H9 (cell line): Measurements from ENCODE around the gene DUOX2. TPM values are rescaled to one million over a fixed set of nuclear protein-coding genes. Genes with fewer than 3 reads are reported as not detected.
A peak's percentile ranks its signal among the peaks of the same experiment; 100 is the strongest.

ENCODE experiments used
- DNase-seq: peaks from one replicate; pipeline ENCODE4 v3.0.0-alpha.2; 2017
- H2AFZ ChIP-seq: one replicate; pipeline ENCODE4 v1.6.1; 2013; ENCODE audit warnings: mild to moderate bottlenecking, low read length, control low read depth, moderate library complexity
- H2AK5ac ChIP-seq: 2 replicates; pipeline ENCODE4 v1.6.1; 2013; ENCODE audit warnings: low read length, control low read depth, mixed read lengths; ENCODE audit not compliant: insufficient read length
- H2BK120ac ChIP-seq: one replicate; pipeline ENCODE4 v1.6.1; 2013; ENCODE audit warnings: low read depth, mild to moderate bottlenecking, low read length, control low read depth, inconsistent platforms; ENCODE audit not compliant: poor library complexity, severe bottlenecking
- H2BK12ac ChIP-seq: 2 replicates; pipeline ENCODE4 v1.6.1; 2013; ENCODE audit warnings: low read length, control low read depth, mixed read lengths, low read depth; ENCODE audit not compliant: insufficient read length
- H2BK15ac ChIP-seq: 2 replicates; pipeline ENCODE4 v1.6.1; 2013; ENCODE audit warnings: low read depth, low read length, control low read depth
- H2BK20ac ChIP-seq: one replicate; pipeline ENCODE4 v1.6.1; 2013; ENCODE audit warnings: low read depth, mild to moderate bottlenecking, low read length, control low read depth, inconsistent platforms; ENCODE audit not compliant: poor library complexity, severe bottlenecking
- H2BK5ac ChIP-seq: 2 replicates; pipeline ENCODE4 v1.6.1; 2013; ENCODE audit warnings: low read length, control low read depth, mixed read lengths; ENCODE audit not compliant: insufficient read length
- H3K14ac ChIP-seq: 2 replicates; pipeline ENCODE4 v1.6.1; 2013; ENCODE audit warnings: low read length, control low read depth; ENCODE audit not compliant: insufficient read depth
- H3K18ac ChIP-seq: 2 replicates; pipeline ENCODE4 v1.6.1; 2013; ENCODE audit warnings: low read depth, mild to moderate bottlenecking, mixed read lengths, low read length, control low read depth; ENCODE audit not compliant: insufficient read length
- H3K23ac ChIP-seq: 2 replicates; pipeline ENCODE4 v1.6.1; 2013; ENCODE audit warnings: low read length, control low read depth, mixed read lengths, low read depth; ENCODE audit not compliant: insufficient read length
- H3K23me2 ChIP-seq: 2 replicates; pipeline ENCODE4 v1.6.1; 2013; ENCODE audit warnings: low read depth, mild to moderate bottlenecking, mixed read lengths, low read length, control low read depth; ENCODE audit not compliant: insufficient read length, poor library complexity, severe bottlenecking
- H3K27ac ChIP-seq: 2 replicates; pipeline ENCODE4 v1.5.1; 2013; ENCODE audit warnings: low read length, control low read depth, mixed read lengths, low read depth; ENCODE audit not compliant: insufficient read length
- H3K27me3 ChIP-seq: 2 replicates; pipeline ENCODE4 v1.6.1; 2013; ENCODE audit warnings: low read length, control low read depth, inconsistent platforms; ENCODE audit not compliant: insufficient read depth
- H3K4ac ChIP-seq: 2 replicates; pipeline ENCODE4 v1.6.1; 2013; ENCODE audit warnings: low read depth, mild to moderate bottlenecking, control low read depth, inconsistent platforms, low read length, moderate library complexity
- H3K4me1 ChIP-seq: 2 replicates; pipeline ENCODE4 v1.6.1; 2013; ENCODE audit warnings: low read length, control low read depth, inconsistent platforms; ENCODE audit not compliant: insufficient read depth
- H3K4me2 ChIP-seq: 2 replicates; pipeline ENCODE4 v1.6.1; 2013; ENCODE audit warnings: low read length, control low read depth, mixed read lengths; ENCODE audit not compliant: insufficient read length, insufficient read depth
- H3K56ac ChIP-seq: 2 replicates; pipeline ENCODE4 v1.6.1; 2013; ENCODE audit warnings: low read depth, mild to moderate bottlenecking, mixed read lengths, low read length, control low read depth; ENCODE audit not compliant: insufficient read length
- H3K79me1 ChIP-seq: 2 replicates; pipeline ENCODE4 v1.6.1; 2013; ENCODE audit warnings: low read depth, mild to moderate bottlenecking, moderate library complexity, low read length, control low read depth, inconsistent platforms; ENCODE audit not compliant: insufficient read depth, poor library complexity, severe bottlenecking
- H3K79me2 ChIP-seq: 2 replicates; pipeline ENCODE4 v1.6.1; 2013; ENCODE audit warnings: low read length, control low read depth, inconsistent platforms; ENCODE audit not compliant: insufficient read depth
- H3K9ac ChIP-seq: 2 replicates; pipeline ENCODE4 v1.6.1; 2013; ENCODE audit warnings: low read length, control low read depth, mixed read lengths; ENCODE audit not compliant: insufficient read length; ENCODE audit errors: extremely low read depth
- H3K9me3 ChIP-seq: one replicate; pipeline ENCODE4 v1.6.1; 2013; ENCODE audit warnings: low read depth, low read length, inconsistent platforms; ENCODE audit not compliant: control insufficient read depth
- H3T11ph ChIP-seq: one replicate; pipeline ENCODE4 v1.6.1; 2013; ENCODE audit warnings: mild to moderate bottlenecking, low read length, control low read depth, inconsistent platforms
- H4K20me1 ChIP-seq: one replicate; pipeline ENCODE4 v1.6.1; 2013; ENCODE audit not compliant: control insufficient read depth, insufficient read length, insufficient read depth
- H4K5ac ChIP-seq: 2 replicates; pipeline ENCODE4 v1.6.1; 2013; ENCODE audit warnings: low read depth, mild to moderate bottlenecking, mixed read lengths, low read length, control low read depth; ENCODE audit not compliant: insufficient read length
- H4K8ac ChIP-seq: replicated peaks from 2 replicates; pipeline ENCODE4 v1.6.1; 2013; ENCODE audit warnings: low read length, control low read depth, mixed read lengths, low read depth; ENCODE audit not compliant: insufficient read length
- H4K91ac ChIP-seq: 2 replicates; pipeline ENCODE4 v1.6.1; 2013; ENCODE audit warnings: low read depth, mild to moderate bottlenecking, moderate library complexity, mixed read lengths, low read length, control low read depth; ENCODE audit not compliant: insufficient read length
- H3K27ac Mint-ChIP-seq, 3 experiments: 2 replicates in 2 of 3; 3 replicates in 1 of 3; pipeline ENCODE4 v1.8.0; 2020 to 2021; ENCODE audit warnings: mixed read lengths in 3 of 3, mild to moderate bottlenecking in 1 of 3, moderate library complexity in 1 of 3
- H3K27me3 Mint-ChIP-seq: 2 replicates; pipeline ENCODE4 v1.8.0; 2021; ENCODE audit warnings: low read depth, mild to moderate bottlenecking, moderate library complexity, mixed read lengths
- H3K36me3 Mint-ChIP-seq, 3 experiments: 2 replicates in 2 of 3; 3 replicates in 1 of 3; pipeline ENCODE4 v1.8.0; 2020 to 2021; ENCODE audit warnings: low read depth in 3 of 3, mixed read lengths in 3 of 3; ENCODE audit not compliant: insufficient read depth in 1 of 3
- H3K4me1 Mint-ChIP-seq, 2 experiments: 2 replicates each; pipeline ENCODE4 v1.8.0; 2020; ENCODE audit warnings: mixed read lengths in 2 of 2
- H3K4me3 Mint-ChIP-seq, 2 experiments: 2 replicates in 1 of 2; 3 replicates in 1 of 2; pipeline ENCODE4 v1.8.0; 2020 to 2021; ENCODE audit warnings: mild to moderate bottlenecking in 2 of 2, mixed read lengths in 2 of 2, moderate library complexity in 1 of 2
- H3K9me3 Mint-ChIP-seq, 2 experiments: 2 replicates in 1 of 2; 3 replicates in 1 of 2; pipeline ENCODE4 v1.8.0; 2020; ENCODE audit warnings: mild to moderate bottlenecking in 2 of 2, mixed read lengths in 2 of 2, moderate library complexity in 1 of 2
- WGBS: extraction: QIAGEN DNeasy Blood & Tissue Kit; methylation state at CpG from one replicate; pipeline ENCODE4 v1.1.7; 2013; ENCODE audit warnings: missing lambda C conversion rate, low lambda C conversion rate, mixed read lengths; ENCODE audit not compliant: insufficient read length; ENCODE audit errors: extremely low coverage; 5-methylcytosine and 5-hydroxymethylcytosine counted together
- total RNA-seq: library from RNA; stranded (reverse); gene quantifications from 2 replicates; pipeline ENCODE4 v1.2.1, GENCODE V29; 2021
- TF ChIP-seq, protein P1 (sequence below): fragments of 200-600 bp; sonication (generic); conservative IDR thresholded peaks from 3 replicates; pipeline ENCODE4 v1.8.0; 2021; ENCODE audit warnings: antibody characterized with exemption, mild to moderate bottlenecking

Gene DUOX2
- total RNA-seq, 1 experiment from 2014 or later, result 0.42 TPM

- Mint-ChIP-seq H3K4me3 (no peak overlapping the region), H3K4me1 (no peaks in the 10 kb centered on the region), H3K27ac (peak overlapping the region in 1 of 3 experiments; percentile 80; a peak in 1 of 7 replicates), H3K36me3 (no peaks in the 10 kb centered on the region), H3K27me3 (peaks cover 25% of the 10 kb centered on the region), H3K9me3 (no peaks in the 10 kb centered on the region; a peak in 1 of 5 replicates)
- no peak overlapping the region for H4K5ac ChIP-seq
- H4K20me1 ChIP-seq, result no peaks in the 10 kb centered on the region
- no peak overlapping the region for H2BK12ac ChIP-seq
- no peaks in the 10 kb centered on the region for H3K27me3 ChIP-seq
- H4K8ac ChIP-seq, result no peak overlapping the region
- H3K79me1 ChIP-seq, result no peaks in the 10 kb centered on the region
- no peak overlapping the region for H2BK15ac ChIP-seq
- no peak overlapping the region for H2BK20ac ChIP-seq
- H2AFZ ChIP-seq, result no peak overlapping the region
- H3K4me2 ChIP-seq, result no peak overlapping the region
- H3K4me1 ChIP-seq, result no peaks in the 10 kb centered on the region
- DNase-seq, result no peak
- no peak overlapping the region for H3K56ac ChIP-seq
- no peaks in the 10 kb centered on the region for H3K23me2 ChIP-seq
- no peak overlapping the region for H3K14ac ChIP-seq
- no peaks in the 10 kb centered on the region for H3K79me2 ChIP-seq
- no peak overlapping the region for H3K4ac ChIP-seq
- no peak overlapping the region for H3K9ac ChIP-seq
- no peak overlapping the region for H3K18ac ChIP-seq
- no peak overlapping the region for H3T11ph ChIP-seq
- no CpG with 5 or more reads among the region's 2 CpGs for WGBS
- H2BK120ac ChIP-seq, result no peak overlapping the region
- H3K9me3 ChIP-seq, result no peaks in the 10 kb centered on the region
- no peak overlapping the region for H4K91ac ChIP-seq
- no peak overlapping the region for H2BK5ac ChIP-seq
- TF ChIP-seq, protein P1, sequence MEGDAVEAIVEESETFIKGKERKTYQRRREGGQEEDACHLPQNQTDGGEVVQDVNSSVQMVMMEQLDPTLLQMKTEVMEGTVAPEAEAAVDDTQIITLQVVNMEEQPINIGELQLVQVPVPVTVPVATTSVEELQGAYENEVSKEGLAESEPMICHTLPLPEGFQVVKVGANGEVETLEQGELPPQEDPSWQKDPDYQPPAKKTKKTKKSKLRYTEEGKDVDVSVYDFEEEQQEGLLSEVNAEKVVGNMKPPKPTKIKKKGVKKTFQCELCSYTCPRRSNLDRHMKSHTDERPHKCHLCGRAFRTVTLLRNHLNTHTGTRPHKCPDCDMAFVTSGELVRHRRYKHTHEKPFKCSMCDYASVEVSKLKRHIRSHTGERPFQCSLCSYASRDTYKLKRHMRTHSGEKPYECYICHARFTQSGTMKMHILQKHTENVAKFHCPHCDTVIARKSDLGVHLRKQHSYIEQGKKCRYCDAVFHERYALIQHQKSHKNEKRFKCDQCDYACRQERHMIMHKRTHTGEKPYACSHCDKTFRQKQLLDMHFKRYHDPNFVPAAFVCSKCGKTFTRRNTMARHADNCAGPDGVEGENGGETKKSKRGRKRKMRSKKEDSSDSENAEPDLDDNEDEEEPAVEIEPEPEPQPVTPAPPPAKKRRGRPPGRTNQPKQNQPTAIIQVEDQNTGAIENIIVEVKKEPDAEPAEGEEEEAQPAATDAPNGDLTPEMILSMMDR, result no peak
- no peak overlapping the region for H3K23ac ChIP-seq
- H3K27ac ChIP-seq, result no peak overlapping the region
- no peak overlapping the region for H2AK5ac ChIP-seq
Observed at GRCh38 chr15:45091576-45091975, 22.4 kb downstream of the DUOX2 start.
